ENCODE results near the gene CCNL2.

CCNL2 gene

GRCh38 chr1:1429671-1430073 is 30.5 kb upstream of the CCNL2 start:
- H3K27ac ChIP-seq (ENCODE audit: extremely low read depth, low read depth, low read length), result no peak overlapping the region
- CTCF ChIA-PET, result interaction anchor here (0.7 to 1.8 kb wide), 2 partner anchors 11 to 31 kb away, joined by 5 read pairs; partner anchors contain the start of gene CCNL2
- no peaks in the 10 kb centered on the region for H3K36me3 ChIP-seq (ENCODE audit: control insufficient read depth in 2 of 2, insufficient read depth in 1 of 2, low read length in 2 of 2)
- H3K4me1 ChIP-seq (ENCODE audit: control insufficient read depth, insufficient read depth, low read length), result no peaks in the 10 kb centered on the region
- POLR2A ChIA-PET, result no interaction called here
- no peaks in the 10 kb centered on the region for H3K9me3 ChIP-seq (ENCODE audit: control insufficient read depth, insufficient read depth, low read depth, low read length)
- no peak overlapping the region for H3K4me3 ChIP-seq (ENCODE audit: low read depth, low read length)
- TF ChIP-seq ZNF449 (tag by site-specific recombination; IDR thresholded peaks at IDR 0.05) (no peak), ZBTB1 (tag by site-specific recombination; IDR thresholded peaks at IDR 0.05) (no peak), ZBTB6 (tag by site-specific recombination; IDR thresholded peaks at IDR 0.05) (peak; percentile 66; the same call in 1 of the 2 replicates), ZNF24 (tag by site-specific recombination; IDR thresholded peaks at IDR 0.05) (no peak), ZNF16 (tag by site-specific recombination; IDR thresholded peaks at IDR 0.05; ENCODE audit: low read depth) (no peak), KLF1 (tag by site-specific recombination; IDR thresholded peaks at IDR 0.05) (peak; percentile 73), ZBTB8A (tag by site-specific recombination; IDR thresholded peaks at IDR 0.05) (0 out of 2 replicates have a peak, but pooled peaks have one; percentile 19), ZBTB17 (tag by site-specific recombination; IDR thresholded peaks at IDR 0.05) (peak; percentile 67), ZNF645 (tag by site-specific recombination; IDR thresholded peaks at IDR 0.05) (no peak), REPIN1 (tag by site-specific recombination; IDR thresholded peaks at IDR 0.05; ENCODE audit: low read depth) (0 out of 2 replicates have a peak, but pooled peaks have one; percentile 34), KLF16 (tag by site-specific recombination; IDR thresholded peaks at IDR 0.05) (no peak), ZFP69B (tag by site-specific recombination; IDR thresholded peaks at IDR 0.05) (no peak), KLF8 (tag by site-specific recombination; IDR thresholded peaks at IDR 0.05) (peak; percentile 46), ZNF221 (tag by site-specific recombination; IDR thresholded peaks at IDR 0.05; ENCODE audit: borderline replicate concordance) (no peak), ZFP3 (tag by site-specific recombination; IDR thresholded peaks at IDR 0.05; ENCODE audit: low read depth) (peak; percentile 77), ZNF184 (tag by site-specific recombination; IDR thresholded peaks at IDR 0.05) (no peak), EGR2 (tag by site-specific recombination; IDR thresholded peaks at IDR 0.05; ENCODE audit: low read depth) (no peak), SALL2 (tag by site-specific recombination; IDR thresholded peaks at IDR 0.05; ENCODE audit: borderline replicate concordance) (no peak), ZNF121 (tag by site-specific recombination; IDR thresholded peaks at IDR 0.05) (peak; percentile 87), TRIM28 (IDR thresholded peaks at IDR 0.05; ENCODE audit: borderline replicate concordance, low read length) (peak; percentile 69; the same call in 1 of the 2 replicates), RBAK (tag by site-specific recombination; IDR thresholded peaks at IDR 0.05) (no peak), ZNF169 (tag by site-specific recombination; IDR thresholded peaks at IDR 0.05) (no peak), ZNF549 (tag by site-specific recombination; IDR thresholded peaks at IDR 0.05) (no peak), ZNF132 (tag by site-specific recombination; IDR thresholded peaks at IDR 0.05; ENCODE audit: borderline replicate concordance) (no peak), ZNF23 (tag by site-specific recombination; IDR thresholded peaks at IDR 0.05; ENCODE audit: borderline replicate concordance) (no peak)
- TF ChIP-seq, protein P1, sequence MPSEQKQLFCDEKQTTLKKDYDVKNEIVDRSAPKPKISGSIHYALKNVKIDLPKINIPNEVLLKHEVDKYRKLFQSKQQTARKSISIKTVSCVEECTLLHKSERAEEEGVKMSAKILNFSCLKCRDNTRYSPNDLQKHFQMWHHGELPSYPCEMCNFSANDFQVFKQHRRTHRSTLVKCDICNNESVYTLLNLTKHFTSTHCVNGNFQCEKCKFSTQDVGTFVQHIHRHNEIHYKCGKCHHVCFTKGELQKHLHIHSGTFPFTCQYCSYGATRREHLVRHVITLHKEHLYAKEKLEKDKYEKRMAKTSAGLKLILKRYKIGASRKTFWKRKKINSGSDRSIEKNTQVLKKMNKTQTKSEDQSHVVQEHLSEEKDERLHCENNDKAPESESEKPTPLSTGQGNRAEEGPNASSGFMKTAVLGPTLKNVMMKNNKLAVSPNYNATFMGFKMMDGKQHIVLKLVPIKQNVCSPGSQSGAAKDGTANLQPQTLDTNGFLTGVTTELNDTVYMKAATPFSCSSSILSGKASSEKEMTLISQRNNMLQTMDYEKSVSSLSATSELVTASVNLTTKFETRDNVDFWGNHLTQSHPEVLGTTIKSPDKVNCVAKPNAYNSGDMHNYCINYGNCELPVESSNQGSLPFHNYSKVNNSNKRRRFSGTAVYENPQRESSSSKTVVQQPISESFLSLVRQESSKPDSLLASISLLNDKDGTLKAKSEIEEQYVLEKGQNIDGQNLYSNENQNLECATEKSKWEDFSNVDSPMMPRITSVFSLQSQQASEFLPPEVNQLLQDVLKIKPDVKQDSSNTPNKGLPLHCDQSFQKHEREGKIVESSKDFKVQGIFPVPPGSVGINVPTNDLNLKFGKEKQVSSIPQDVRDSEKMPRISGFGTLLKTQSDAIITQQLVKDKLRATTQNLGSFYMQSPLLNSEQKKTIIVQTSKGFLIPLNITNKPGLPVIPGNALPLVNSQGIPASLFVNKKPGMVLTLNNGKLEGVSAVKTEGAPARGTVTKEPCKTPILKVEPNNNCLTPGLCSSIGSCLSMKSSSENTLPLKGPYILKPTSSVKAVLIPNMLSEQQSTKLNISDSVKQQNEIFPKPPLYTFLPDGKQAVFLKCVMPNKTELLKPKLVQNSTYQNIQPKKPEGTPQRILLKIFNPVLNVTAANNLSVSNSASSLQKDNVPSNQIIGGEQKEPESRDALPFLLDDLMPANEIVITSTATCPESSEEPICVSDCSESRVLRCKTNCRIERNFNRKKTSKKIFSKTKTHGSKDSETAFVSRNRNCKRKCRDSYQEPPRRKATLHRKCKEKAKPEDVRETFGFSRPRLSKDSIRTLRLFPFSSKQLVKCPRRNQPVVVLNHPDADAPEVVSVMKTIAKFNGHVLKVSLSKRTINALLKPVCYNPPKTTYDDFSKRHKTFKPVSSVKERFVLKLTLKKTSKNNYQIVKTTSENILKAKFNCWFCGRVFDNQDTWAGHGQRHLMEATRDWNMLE (tag by site-specific recombination; conservative IDR thresholded peaks at IDR 0.05; ENCODE audit: low read depth), result no peak
- TF ChIP-seq, protein P2, sequence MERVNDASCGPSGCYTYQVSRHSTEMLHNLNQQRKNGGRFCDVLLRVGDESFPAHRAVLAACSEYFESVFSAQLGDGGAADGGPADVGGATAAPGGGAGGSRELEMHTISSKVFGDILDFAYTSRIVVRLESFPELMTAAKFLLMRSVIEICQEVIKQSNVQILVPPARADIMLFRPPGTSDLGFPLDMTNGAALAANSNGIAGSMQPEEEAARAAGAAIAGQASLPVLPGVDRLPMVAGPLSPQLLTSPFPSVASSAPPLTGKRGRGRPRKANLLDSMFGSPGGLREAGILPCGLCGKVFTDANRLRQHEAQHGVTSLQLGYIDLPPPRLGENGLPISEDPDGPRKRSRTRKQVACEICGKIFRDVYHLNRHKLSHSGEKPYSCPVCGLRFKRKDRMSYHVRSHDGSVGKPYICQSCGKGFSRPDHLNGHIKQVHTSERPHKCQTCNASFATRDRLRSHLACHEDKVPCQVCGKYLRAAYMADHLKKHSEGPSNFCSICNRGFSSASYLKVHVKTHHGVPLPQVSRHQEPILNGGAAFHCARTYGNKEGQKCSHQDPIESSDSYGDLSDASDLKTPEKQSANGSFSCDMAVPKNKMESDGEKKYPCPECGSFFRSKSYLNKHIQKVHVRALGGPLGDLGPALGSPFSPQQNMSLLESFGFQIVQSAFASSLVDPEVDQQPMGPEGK (tag by site-specific recombination; IDR thresholded peaks at IDR 0.05), result no peak
